GM18870 (cell line): ENCODE measurements around the gene STK40.

Experiments
- ATAC-seq: cut with Tn5 transposase; IDR thresholded peaks from one replicate; pipeline ENCODE4 v1.9.1; 2021; ENCODE audit warnings: moderate library complexity; ENCODE audit not compliant: unreplicated experiment

STK40 gene

GRCh38 chr1:36398370-36398977 is 12.8 kb upstream of the STK40 start:
- no peak for ATAC-seq

GRCh38 chr1:36397378-36398230 is 11.9 kb upstream of the STK40 start, which contains the start of gene LSM10:
Gene LSM10 (minus strand): TSS chr1:36397908. CDS start chr1:36394129, 3,779 bp downstream.
- ATAC-seq = peak; percentile 73

GRCh38 chr1:36397083-36397377 is 11.3 kb upstream of the STK40 start:
- ATAC-seq = no peak

- ATAC-seq = no peak
Measured at GRCh38 chr1:36396359-36396758, 10.6 kb upstream of the STK40 start.

GRCh38 chr1:36393686-36394085 is 8.0 kb upstream of the STK40 start:
- ATAC-seq = no peak

GRCh38 chr1:36392836-36393235 is 7.1 kb upstream of the STK40 start:
- no peak for ATAC-seq

- no peak for ATAC-seq
Measured at GRCh38 chr1:36391271-36391670, 5.5 kb upstream of the STK40 start.

- no peak for ATAC-seq
Measured at GRCh38 chr1:36390411-36390810, 4.7 kb upstream of the STK40 start.

GRCh38 chr1:36389999-36390398 is 4.3 kb upstream of the STK40 start:
- no peak for ATAC-seq

GRCh38 chr1:36389261-36389660 is 3.5 kb upstream of the STK40 start:
- no peak for ATAC-seq

- ATAC-seq = no peak
Measured at GRCh38 chr1:36387141-36387949, 1.6 kb upstream of the STK40 start.

GRCh38 chr1:36386265-36387140 is 779 bp upstream of the STK40 start:
- ATAC-seq = peak; percentile 35

- ATAC-seq = no peak
Measured at GRCh38 chr1:36384542-36385409, 948 bp downstream of the STK40 start.

- ATAC-seq = no peak
Measured at GRCh38 chr1:36383240-36383639, 2.5 kb downstream of the STK40 start.

- no peak for ATAC-seq
Measured at GRCh38 chr1:36382669-36383068, 3.1 kb downstream of the STK40 start.

- no peak for ATAC-seq
Measured at GRCh38 chr1:36382231-36382630, 3.5 kb downstream of the STK40 start.

- no peak for ATAC-seq
Measured at GRCh38 chr1:36381405-36381804, 4.3 kb downstream of the STK40 start.

- ATAC-seq = no peak
Measured at GRCh38 chr1:36380782-36381181, 4.9 kb downstream of the STK40 start.

- ATAC-seq = no peak
Measured at GRCh38 chr1:36380143-36380619, 5.5 kb downstream of the STK40 start.
